RWPE2 (cell line): ENCODE results near the gene STAT1.

Experiments used
- ATAC-seq: fragments of 200-7000 bp; cut with Tn5 transposase; 3 replicates; pipeline ENCODE4 v1.9.1; 2021; ENCODE audit warnings: low read depth
- DNase-seq: peaks from one replicate; pipeline ENCODE4 v3.0.0-alpha.2; 2020; ENCODE audit warnings: low spot score
- H3K27ac ChIP-seq: fragments of 450-650 bp; 2 replicates; pipeline ENCODE4 v1.5.1; 2017; ENCODE audit warnings: mild to moderate bottlenecking; ENCODE audit not compliant: poor library complexity, severe bottlenecking
- H3K27me3 ChIP-seq: fragments of 250-450 bp; sonication (Bioruptor Pico); 2 replicates; pipeline ENCODE4 v1.5.1; 2021; ENCODE audit warnings: mild to moderate bottlenecking, moderate library complexity; ENCODE audit not compliant: insufficient read depth, poor library complexity, severe bottlenecking
- H3K36me3 ChIP-seq: fragments of 250-450 bp; sonication (Bioruptor Pico); 2 replicates; pipeline ENCODE4 v1.5.1; 2020; ENCODE audit warnings: low read depth, mild to moderate bottlenecking, moderate library complexity
- H3K4me1 ChIP-seq: fragments of 250-450 bp; sonication (Bioruptor Pico); 2 replicates; pipeline ENCODE4 v1.5.1; 2021; ENCODE audit warnings: mild to moderate bottlenecking, moderate library complexity; ENCODE audit not compliant: insufficient read depth, poor library complexity, severe bottlenecking
- H3K4me3 ChIP-seq: fragments of 250-450 bp; sonication (Bioruptor Pico); 2 replicates; pipeline ENCODE4 v1.5.1; 2021; ENCODE audit warnings: mild to moderate bottlenecking, moderate library complexity; ENCODE audit not compliant: severe bottlenecking
- H3K9me3 ChIP-seq: fragments of 250-450 bp; sonication (Bioruptor Pico); 2 replicates; pipeline ENCODE4 v1.5.1; 2021; ENCODE audit warnings: mild to moderate bottlenecking, moderate library complexity; ENCODE audit not compliant: severe bottlenecking
- CTCF ChIP-seq: fragments of 450-650 bp; IDR thresholded peaks from one replicate; pipeline ENCODE4 v1.5.1; 2017; ENCODE audit warnings: mild to moderate bottlenecking, moderate library complexity; ENCODE audit not compliant: poor library complexity, severe bottlenecking

Gene STAT1

GRCh38 chr2:191049728-191050639 lies 36.0 kb upstream of the STAT1 start:
- H3K4me1 ChIP-seq: peaks cover 8% of the 10 kb centered on the region
- H3K27me3 ChIP-seq: no peaks in the 10 kb centered on the region
- H3K36me3 ChIP-seq: no peaks in the 10 kb centered on the region
- H3K9me3 ChIP-seq: no peaks in the 10 kb centered on the region
- DNase-seq (no peak), ATAC-seq (peak; percentile 41; the same call in 2 of the 3 replicates)
- H3K4me3 ChIP-seq: no peak overlapping the region
- TF ChIP-seq CTCF: no peak
- peak overlapping the region; percentile 5 for H3K27ac ChIP-seq

GRCh38 chr2:191048073-191048472 lies 34.1 kb upstream of the STAT1 start:
- H3K4me1 ChIP-seq: peaks cover 14% of the 10 kb centered on the region
- ATAC-seq (no peak; the same call in 2 of the 3 replicates), DNase-seq (no peak)
- no peak overlapping the region for H3K4me3 ChIP-seq
- TF ChIP-seq CTCF: no peak
- H3K36me3 ChIP-seq: no peaks in the 10 kb centered on the region
- no peak overlapping the region for H3K27ac ChIP-seq
- no peaks in the 10 kb centered on the region for H3K9me3 ChIP-seq
- H3K27me3 ChIP-seq: no peaks in the 10 kb centered on the region

- no peak for ATAC-seq
- H3K27ac ChIP-seq: no peak overlapping the region
Measured at GRCh38 chr2:191045141-191045540, 31.2 kb upstream of the STAT1 start.

GRCh38 chr2:191043438-191043837 lies 29.5 kb upstream of the STAT1 start:
- Histone ChIP-seq H3K27ac (no peak overlapping the region), H3K4me1 (peaks cover 25% of the 10 kb centered on the region), H3K9me3 (no peaks in the 10 kb centered on the region), H3K27me3 (no peaks in the 10 kb centered on the region), H3K36me3 (no peaks in the 10 kb centered on the region), H3K4me3 (no peak overlapping the region)
- peak; percentile 43 for ATAC-seq
- DNase-seq: no peak
- TF ChIP-seq CTCF: no peak

More at GRCh38 chr2:191045141-191045540, 31.2 kb upstream of the STAT1 start:
- no peaks in the 10 kb centered on the region for H3K27me3 ChIP-seq
- no peak overlapping the region for H3K4me3 ChIP-seq
- no peaks in the 10 kb centered on the region for H3K36me3 ChIP-seq
- H3K9me3 ChIP-seq: no peaks in the 10 kb centered on the region
- DNase-seq: no peak
- H3K4me1 ChIP-seq: peaks cover 28% of the 10 kb centered on the region
- no peak for TF ChIP-seq CTCF
